ENCODE measurements around the gene TSPAN9. TPM values are rescaled to one million over a fixed set of nuclear protein-coding genes. Genes with fewer than 3 reads are reported as not detected.

Gene TSPAN9
- total RNA-seq, 1 donor: 0.54 TPM

DNA sequence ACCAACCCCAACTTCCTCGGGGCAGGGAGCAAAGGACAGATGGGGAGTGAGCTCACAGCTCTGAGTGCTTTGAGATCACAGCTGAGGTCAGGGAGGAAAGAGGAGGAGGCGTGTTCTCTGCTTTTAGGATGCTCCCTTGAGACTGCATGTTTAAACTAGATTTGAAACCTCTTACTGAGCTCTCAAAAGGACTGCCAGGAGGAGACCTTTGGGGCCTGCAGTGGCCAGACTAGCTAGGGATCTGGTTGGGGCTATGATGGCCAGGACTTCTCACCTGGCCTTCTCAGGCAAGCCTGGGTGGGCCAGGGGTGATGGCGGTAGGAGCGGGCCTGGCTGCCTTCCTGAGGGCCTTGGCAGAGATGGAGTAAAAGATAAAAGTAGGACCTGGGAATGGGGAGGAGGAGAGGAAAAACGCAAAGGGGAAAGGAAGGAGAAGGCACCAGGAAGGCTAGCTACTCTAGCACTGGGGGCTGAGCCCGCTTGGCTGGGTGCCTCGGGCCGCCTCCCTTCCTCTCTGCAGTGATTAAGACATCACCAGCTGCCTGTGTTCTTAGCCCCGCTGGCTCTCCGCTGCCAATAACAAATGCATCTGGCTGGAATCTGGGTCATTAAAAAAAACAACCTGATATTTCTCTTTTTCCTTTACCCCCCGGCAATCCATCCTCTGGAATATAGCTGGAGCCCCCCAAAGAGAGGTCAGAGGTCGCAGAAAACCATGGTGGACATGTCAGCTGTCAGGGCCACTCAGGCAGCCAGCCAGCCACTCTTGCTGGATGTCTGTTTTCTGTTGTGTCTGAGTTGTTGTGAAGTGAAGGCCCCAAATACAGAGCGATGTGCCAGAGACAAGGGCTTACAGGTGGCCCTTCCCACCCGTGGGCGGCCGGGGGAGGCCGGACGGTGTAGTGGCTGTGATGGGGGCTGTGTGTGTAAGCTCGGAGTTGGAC, 141.3 kb downstream of the TSPAN9 start:
- no peak for DNase-seq (ENCODE audit: low read depth in 2 of 3, low spot score in 2 of 3)

- no peak for DNase-seq (ENCODE audit: low read depth in 2 of 3, low spot score in 2 of 3)
Observed at GRCh38 chr12:3219233-3219632, 142.1 kb downstream of the TSPAN9 start.

DNA sequence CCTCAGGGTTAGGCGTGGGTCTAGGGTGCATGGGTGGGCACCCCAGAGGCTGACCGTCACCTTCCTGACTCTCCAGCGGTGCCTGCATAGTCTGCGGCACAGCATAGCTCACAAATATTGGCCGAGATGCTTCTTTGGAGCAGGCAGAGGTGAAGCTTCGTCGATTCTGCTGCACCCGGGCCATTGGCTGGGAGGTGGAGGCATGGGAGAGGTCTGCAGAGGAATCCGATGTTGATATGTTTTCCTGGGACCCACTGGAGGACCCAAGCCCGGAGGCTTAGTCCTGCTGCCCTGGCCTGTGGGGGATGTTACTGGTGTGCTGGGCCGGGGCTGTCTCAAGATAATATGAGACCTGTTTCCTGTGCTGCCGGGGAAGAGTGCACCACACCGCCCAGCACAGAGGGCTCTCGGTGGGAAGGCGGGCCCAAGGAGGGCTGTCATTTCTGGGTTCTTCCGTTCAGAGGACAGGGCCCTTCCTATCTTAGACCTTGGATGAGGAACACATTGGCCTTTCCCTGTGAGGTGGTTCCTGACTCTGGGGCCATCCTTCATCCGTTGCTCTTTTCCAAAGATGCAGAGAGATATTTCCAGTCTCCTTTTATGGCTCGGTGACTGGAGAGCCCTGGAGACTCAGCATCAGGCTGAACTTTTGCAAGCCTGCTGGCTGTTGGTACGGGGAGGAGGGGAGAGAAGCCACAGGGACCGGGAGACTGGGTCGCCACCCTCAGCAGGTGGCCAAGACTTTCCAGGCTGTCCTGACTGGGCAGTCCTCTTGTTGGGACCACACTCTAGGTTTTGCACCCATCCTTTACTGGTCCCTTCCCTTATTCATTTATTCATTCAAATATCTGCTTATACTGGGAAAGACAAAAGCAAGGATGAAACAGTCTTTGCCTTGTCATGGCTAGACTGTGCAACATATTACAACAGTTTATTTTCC, 143.5 kb downstream of the TSPAN9 start:
- DNase-seq (ENCODE audit: low read depth in 2 of 3, low spot score in 2 of 3): no peak

DNA sequence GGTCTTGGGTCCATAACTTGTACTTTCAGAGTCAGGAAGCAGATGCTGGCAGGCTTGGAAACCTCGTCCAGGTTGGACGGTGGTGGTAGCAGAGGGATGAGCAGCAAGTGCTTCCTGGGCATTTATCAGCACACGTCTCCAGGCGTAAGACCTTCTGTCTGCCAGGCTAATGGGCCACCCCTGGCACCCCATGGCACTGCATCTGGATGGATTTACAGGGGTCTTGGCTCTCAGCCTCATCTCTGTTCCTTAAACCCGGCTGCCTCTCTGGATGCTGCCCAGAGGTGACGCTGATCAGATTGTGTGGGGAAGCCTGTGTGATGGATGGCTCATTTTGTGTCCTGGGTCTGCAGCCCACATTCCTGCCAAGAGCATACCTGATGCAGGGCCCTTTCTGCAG, 145.1 kb downstream of the TSPAN9 start:
- no peak for DNase-seq (ENCODE audit: low read depth in 2 of 3, low spot score in 2 of 3)

DNA sequence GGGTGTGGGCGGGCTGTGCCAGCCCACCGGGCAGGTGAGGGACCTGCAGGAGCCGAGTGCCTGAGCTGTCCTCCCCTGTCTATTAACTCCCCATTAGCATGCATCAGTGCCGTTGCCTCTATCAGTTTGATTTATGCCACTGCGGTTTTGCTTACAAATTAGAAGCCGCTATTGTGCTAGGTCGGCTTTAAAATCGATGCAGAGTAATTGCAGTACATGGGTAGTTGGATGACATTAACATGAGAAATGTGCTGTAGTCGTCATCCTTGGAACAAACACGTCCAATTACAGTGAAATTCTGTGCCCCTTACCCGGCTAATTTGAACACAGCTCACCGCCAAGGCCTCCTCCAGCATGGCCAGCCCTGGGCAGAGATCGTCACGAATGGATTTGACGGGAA, 145.8 kb downstream of the TSPAN9 start:
- DNase-seq (ENCODE audit: low read depth in 2 of 3, low spot score in 2 of 3): no peak

DNA sequence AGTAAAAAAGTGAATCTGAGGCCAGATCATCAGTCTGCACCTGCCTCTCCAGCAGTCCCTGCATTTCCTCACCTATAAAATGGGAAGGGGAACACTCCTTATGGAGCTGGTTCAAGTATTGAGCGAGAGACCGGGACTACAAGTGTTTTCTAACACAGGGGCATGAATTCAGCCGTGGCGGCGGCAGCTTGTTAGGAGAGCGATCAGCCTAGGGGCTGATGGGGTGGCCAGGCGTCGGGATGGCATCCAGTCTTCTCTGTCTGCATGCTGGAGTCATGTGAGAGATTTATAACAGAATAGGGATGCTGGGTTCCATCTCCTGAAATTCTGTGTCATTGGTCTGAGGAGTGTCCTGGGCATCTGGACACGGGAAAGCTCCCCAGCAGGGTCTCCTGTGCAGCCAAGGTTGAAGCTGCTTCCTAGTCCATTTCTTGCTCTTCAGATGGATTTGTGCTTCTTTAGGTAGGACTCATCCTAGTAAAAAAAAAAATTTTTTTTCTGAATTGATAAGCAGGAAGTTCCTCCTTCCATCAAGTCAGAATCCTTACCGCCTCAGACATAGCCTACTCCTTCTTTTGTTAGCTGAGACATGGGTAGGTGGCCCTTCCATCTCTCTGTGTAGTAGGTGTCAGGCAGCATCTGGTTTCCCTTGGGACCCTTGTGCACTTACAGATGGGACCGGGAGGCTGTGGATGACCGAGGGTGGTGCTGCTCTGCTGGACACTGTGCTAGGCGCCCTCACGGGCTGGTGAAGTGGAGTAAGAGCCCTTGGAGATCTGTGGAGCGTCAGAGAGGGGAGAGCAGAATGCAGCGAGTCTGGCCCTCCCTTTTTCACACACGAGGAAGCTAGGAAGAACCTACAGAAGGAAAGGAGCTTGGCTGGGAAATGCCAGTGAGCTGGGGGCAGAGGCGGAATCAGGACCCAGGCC, 146.7 kb downstream of the TSPAN9 start:
- DNase-seq (ENCODE audit: low read depth in 2 of 3, low spot score in 2 of 3): no peak

DNA sequence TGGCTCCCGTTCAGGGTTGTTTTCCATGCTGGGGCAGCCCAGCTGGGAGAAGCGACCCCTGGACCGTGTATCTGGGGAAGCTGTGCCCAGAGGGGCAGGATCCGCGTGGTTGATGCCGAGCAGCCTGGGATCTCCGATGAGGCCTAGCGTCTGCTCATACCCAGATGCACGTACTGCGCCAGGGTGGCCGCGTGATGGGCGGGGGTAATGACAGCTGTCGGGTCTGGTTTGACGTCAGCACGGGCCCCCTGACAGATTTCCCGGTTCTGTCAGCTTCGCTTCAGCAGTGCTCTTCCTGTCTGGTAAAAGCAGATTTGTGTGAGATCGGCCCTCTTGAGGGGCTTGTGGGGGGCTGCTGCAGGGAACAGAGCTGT, 147.3 kb downstream of the TSPAN9 start:
- DNase-seq (ENCODE audit: low read depth in 2 of 3, low spot score in 2 of 3): no peak

- DNase-seq (ENCODE audit: low read depth in 2 of 3, low spot score in 2 of 3): peak in 2 of 3 donors; percentile 87 to 92
Observed at GRCh38 chr12:3225154-3225795, 148.1 kb downstream of the TSPAN9 start.

DNA sequence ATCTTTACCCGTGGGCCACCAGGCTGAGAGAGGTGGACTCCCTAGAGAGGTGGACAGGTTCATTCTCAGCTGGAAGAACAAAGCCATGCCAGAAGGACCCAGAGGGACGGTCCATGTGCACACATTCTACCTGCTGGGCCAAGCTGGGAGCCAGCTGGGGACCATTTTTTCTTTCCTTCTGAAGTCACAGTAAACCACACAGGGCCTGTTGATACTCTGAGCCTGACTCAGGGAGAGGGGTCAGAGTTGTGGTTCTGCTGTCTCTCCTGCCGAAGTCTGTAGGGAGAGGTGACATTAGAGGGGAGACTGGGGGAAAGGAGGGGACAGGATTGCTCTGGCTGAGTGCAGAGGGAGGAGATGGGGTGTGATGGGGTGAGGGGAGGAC, 148.6 kb downstream of the TSPAN9 start:
- DNase-seq (ENCODE audit: low read depth in 2 of 3, low spot score in 2 of 3): peak in 1 of 3 donors; percentile 67

GRCh38 chr12:3226264-3226663, 149.1 kb downstream of the TSPAN9 start:
- DNase-seq (ENCODE audit: low read depth in 2 of 3, low spot score in 2 of 3): no peak

DNA sequence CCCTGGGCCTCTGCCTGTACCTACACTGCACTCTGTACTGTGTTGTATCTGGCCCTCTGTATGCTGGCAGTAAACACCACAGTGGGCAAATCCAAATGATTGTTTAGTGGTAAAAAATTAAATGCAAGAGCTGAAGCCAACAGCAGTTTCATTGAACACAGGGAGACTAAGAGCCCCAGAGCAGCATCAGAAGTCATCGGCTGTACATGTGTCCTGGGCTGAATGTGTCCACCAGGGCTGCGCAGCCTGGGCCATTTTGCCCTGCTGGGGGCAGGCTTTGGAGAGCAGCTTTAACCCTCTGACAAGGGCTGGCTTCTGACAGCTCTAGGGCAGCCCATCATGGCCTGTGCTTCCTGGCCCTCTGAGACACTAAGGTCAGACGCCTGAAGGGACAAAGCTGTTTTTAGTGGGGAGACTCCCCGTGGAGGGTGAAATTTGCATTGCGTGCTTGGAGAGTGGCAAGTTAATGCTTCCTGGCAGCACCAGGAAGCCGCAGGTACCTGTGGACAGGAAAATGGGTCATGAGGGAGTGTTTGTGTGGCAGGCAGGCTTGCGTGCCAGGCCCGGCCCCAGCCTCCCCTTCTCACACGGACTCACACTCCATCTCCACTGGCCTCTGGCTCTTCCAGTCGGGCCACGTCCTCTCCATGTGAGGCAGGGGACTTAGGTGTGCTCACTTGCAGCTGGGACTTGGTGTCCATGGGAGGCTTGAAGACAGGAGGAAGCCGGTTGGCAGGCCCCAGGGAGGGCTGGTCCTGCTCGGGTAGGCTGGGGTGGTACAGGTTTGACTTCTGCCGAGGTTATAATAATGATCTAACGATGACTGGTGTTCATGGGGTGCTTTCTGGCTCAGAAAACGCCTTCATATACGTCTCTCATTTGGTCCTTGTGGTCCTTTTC, 150.1 kb downstream of the TSPAN9 start:
- DNase-seq (ENCODE audit: low read depth in 2 of 3, low spot score in 2 of 3): no peak

GRCh38 chr12:3228552-3228951, 151.4 kb downstream of the TSPAN9 start:
- DNase-seq (ENCODE audit: low read depth in 2 of 3, low spot score in 2 of 3): no peak

- DNase-seq (ENCODE audit: low read depth in 2 of 3, low spot score in 2 of 3): no peak
Observed at GRCh38 chr12:3229577-3229976, 152.4 kb downstream of the TSPAN9 start.

- no peak for DNase-seq (ENCODE audit: low read depth in 2 of 3, low spot score in 2 of 3)
Observed at GRCh38 chr12:3230758-3231375, 153.7 kb downstream of the TSPAN9 start.

GRCh38 chr12:3231399-3231876, 154.3 kb downstream of the TSPAN9 start:
- DNase-seq (ENCODE audit: low read depth in 2 of 3, low spot score in 2 of 3): no peak

DNA sequence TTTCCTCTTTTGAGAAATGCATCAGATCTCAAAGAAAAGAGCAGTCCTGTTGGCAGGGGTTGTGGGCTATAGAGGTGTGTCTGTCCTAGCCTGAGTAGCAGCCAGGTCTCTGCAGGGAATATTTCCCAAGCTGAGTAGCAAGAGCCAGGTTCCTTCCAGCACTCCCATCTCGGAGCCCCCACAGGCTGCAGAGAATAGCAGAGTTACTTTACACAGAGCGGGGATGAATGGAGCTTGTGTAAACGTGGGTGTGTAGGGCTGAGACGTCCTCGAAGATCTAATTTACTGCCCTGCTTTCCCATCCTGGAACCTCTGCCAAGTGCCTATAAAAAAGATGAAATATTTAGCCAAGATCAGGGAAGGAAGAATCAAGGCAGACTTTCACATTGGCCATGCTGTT, 156.6 kb downstream of the TSPAN9 start:
- DNase-seq (ENCODE audit: low read depth in 2 of 3, low spot score in 2 of 3): no peak

- no peak for DNase-seq (ENCODE audit: low read depth in 2 of 3, low spot score in 2 of 3)
Observed at GRCh38 chr12:3236345-3237187, 159.4 kb downstream of the TSPAN9 start.

Data from hematopoietic multipotent progenitor cell (in vitro differentiated cells).